ENCODE data around the gene SGCA.
A peak's percentile ranks its signal among the peaks of the same experiment; 100 is the strongest.

Gene SGCA

DNA sequence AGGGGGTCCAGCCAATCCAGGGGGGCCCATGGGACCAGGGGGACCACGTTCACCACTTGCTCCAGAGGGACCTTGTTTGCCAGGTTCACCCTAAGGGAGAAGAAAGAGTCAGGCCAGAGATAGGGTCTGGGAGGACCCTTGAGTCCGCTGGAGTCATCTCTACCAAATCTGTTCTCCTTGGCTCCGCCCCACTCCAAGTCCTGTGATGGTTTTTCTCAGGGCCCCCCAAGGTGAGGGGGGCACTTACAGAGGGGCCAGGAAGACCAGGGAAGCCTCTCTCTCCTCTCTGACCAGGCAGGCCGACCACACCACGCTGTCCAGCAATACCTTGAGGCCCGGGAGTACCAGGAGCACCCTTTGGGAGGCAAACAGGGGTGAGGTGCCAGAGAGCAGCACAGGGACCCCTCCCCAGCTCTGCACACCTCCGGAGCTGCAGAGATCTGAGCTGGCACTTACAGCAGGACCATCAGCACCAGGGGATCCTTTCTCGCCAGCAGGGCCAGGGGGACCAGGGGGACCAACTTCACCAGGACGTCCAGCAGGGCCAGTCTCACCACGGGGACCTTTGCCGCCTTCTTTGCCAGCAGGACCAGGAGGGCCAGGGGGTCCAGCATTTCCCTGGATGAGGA lies 23.2 kb downstream of the SGCA start:
- H3K4me3 ChIP-seq (ENCODE audit: low read length) = no peak overlapping the region
- DNase-seq (ENCODE audit: low read depth, low spot score) = no peak

DNA sequence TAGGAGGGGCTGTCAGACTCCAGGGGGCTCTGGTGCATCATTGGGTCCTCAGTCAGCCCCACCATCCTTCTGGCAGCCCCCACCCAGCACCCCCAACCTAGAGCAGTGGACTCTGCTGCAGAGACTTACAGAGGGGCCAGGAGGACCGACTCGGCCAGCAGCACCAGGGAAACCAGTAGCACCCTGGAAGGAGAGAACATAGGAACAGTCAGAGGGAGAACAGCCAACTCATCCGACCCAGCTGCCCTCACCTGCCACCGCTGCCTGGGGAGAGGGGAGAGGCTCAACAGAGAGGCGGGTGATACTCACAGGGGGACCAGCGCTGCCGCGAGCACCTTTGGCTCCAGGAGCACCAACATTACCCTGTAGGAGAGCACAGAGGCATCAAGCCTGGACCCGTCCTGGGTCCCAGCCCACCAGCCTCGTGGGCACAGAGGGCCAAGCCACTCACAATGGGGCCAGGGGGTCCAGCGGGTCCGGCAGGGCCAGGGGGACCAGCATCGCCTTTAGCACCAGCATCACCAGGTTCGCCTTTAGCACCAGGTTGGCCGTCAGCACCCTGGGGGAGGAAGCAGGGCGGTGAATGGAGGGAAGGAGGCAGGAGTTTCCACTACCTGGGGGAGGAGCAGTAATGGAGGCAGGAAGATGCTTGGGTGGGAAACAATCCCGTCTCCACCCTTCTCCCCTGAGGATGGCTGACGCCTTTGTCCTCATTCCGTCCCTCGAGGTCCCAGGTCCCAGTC lies 23.9 kb downstream of the SGCA start:
- no peak for DNase-seq (ENCODE audit: low read depth, low spot score)
- no peak overlapping the region for H3K4me3 ChIP-seq (ENCODE audit: low read length)

DNA sequence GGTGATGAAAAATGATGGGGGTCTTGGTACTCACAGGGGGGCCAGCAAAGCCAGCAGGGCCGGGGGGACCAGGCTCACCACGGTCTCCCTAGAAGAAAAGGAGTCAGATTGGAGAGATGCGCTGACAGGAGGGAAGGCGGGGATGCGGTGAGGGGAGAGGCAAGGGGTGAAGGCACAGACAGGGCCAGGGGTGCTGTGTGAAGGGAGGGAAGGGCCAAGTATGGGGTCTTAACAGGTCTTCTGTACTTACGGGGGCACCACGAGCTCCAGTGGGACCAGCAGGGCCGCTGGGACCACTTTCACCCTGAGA lies 24.4 kb downstream of the SGCA start:
- H3K4me3 ChIP-seq (ENCODE audit: low read length) = no peak overlapping the region
- DNase-seq (ENCODE audit: low read depth, low spot score) = no peak

GRCh38 chr17:50190603-50191358 lies 25.0 kb downstream of the SGCA start:
- no peak for DNase-seq (ENCODE audit: low read depth, low spot score)
- no peak overlapping the region for H3K4me3 ChIP-seq (ENCODE audit: low read length)

DNA sequence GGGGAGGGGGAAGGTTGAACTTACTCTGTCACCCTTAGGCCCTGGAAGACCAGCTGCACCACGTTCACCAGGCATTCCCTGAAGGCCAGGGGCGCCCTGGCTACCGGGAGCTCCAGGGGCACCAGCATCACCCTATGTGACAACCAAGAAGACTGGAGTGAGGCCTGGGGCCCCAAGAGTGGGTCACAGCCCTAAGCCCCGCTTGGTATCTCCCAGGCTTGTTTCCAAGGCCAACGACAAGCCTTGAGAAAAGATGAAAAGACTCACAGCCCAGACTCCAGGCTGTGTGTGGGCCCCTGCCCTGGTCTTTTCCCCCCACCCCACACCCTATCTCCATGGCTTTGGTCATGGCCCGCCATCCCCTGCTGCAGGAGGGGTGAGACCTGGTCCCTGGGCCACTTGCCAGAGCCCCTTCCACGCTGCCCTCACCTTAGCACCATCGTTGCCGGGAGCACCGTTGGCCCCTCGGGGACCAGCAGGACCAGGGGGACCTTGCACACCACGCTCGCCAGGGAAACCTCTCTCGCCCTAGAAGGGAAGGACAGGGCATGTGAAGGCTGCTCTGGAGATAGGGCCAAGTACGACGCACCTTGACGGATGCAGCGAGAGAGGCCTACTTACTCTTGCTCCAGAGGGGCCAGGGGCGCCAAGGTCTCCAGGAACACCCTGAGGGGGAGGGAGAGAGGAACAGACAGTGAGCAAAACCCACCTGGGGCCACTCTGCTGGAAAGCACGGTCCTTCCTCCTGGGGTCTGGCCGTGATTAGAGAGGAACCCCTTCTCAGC lies 25.7 kb downstream of the SGCA start:
- no peak for DNase-seq (ENCODE audit: low read depth, low spot score)
- no peak overlapping the region for H3K4me3 ChIP-seq (ENCODE audit: low read length)

GRCh38 chr17:50192144-50192617 lies 26.4 kb downstream of the SGCA start:
- DNase-seq (ENCODE audit: low read depth, low spot score) = no peak
- no peak overlapping the region for H3K4me3 ChIP-seq (ENCODE audit: low read length)

DNA sequence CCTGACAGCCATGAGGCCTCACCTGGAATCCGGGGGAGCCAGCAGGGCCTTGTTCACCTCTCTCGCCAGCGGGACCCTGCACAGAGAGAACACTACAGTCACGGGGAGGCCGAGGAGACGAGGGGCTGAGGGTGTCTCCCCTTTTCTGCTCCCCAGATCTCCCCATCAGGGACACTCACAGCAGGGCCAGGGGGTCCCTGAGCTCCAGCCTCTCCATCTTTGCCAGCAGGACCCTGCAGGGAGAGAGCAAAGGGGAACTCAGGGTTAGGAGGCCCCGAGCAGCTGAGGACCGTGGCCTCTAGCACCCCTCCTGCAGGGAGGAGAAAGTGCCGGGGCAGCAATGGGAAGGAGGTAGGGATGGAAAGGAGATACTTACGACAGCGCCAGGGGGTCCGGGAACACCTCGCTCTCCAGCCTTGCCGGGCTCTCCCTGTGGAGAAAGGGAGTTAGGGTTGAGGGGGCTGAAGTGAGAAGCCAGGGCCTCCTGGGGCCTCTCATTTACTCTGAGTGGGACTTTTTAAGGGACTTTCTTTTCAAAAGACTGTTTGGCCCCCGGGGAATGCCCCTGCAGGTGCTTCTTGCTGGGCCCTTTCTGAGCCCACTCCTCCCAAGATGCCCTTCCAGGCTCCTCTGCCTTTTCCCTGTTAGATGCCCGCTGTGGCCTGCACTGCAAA lies 26.9 kb downstream of the SGCA start:
- no peak for DNase-seq (ENCODE audit: low read depth, low spot score)
- H3K4me3 ChIP-seq (ENCODE audit: low read length) = no peak overlapping the region

DNA sequence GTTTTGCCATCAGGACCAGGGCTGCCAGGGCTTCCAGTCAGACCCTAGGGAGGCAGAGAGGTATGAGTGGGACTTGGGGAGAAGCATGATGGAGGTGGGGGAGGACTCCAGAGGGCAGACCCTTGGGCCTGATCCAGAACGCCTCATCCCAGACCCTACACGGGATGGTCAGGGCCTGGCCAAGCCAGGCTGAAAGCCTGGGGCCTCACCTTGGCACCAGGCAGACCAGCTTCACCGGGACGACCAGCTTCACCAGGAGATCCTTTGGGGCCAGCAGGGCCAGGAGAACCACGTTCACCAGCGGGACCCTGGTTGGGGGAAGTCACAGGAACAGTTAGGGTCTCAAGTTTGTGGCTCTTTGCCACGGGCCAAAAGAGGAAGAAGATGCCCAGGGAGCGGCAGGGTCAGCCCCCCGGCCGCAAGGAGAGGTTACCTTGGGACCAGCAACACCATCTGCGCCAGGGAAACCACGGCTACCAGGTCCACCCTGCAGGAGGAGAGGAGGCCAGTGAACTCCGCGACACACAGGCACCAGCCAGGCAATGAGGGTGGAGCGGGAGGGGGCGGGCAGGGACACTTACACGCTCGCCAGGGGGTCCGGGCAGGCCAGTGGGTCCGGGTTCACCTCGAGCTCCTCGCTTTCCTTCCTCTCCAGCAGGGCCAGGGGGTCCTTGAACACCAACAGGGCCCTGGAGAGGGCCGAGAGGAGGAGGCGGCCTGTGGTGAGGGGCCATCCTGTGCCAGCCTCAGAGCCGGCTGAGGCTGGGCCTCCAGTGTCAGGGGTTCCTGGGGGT lies 28.5 kb downstream of the SGCA start:
- H3K4me3 ChIP-seq (ENCODE audit: low read length) = no peak overlapping the region
- no peak for DNase-seq (ENCODE audit: low read depth, low spot score)

- no peak for DNase-seq (ENCODE audit: low read depth, low spot score)
- H3K4me3 ChIP-seq (ENCODE audit: low read length) = no peak overlapping the region
Measured at GRCh38 chr17:50194934-50195865, 29.4 kb downstream of the SGCA start.

GRCh38 chr17:50196036-50196435 lies 30.2 kb downstream of the SGCA start:
- no peak overlapping the region for H3K4me3 ChIP-seq (ENCODE audit: low read length)
- no peak for DNase-seq (ENCODE audit: low read depth, low spot score)

GRCh38 chr17:50196826-50197225 lies 31.0 kb downstream of the SGCA start:
- DNase-seq (ENCODE audit: low read depth, low spot score) = no peak
- no peak overlapping the region for H3K4me3 ChIP-seq (ENCODE audit: low read length)

DNA sequence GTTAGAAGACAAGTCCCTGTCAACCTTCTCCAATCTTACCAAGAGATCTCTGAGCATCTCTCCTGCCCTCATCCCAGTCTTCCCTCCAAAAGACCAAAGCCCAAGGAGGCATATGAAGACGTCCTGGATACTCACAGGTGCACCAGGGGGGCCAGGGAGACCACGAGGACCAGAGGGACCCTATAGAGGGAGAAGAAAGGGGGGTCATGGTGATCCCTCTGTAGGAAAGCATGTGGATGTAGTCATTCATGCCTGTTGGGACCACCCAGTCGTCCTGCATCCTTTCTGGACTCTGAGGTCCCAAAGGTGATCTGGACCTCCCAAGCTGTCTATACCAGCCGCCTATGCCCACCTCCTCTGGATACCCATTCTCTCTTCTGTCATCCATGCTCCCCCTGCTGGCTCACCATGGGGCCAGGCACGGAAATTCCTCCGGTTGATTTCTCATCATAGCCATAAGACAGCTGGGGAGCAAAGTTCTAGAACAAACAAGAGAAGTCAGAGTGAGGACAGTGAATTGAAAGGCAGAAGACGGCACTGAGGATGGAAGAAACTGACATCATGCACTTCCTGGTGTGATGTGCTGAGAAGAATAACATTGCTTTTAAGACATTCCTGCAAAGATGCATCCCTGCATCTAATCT lies 32.3 kb downstream of the SGCA start:
- DNase-seq (ENCODE audit: low read depth, low spot score) = peak; percentile 46
- H3K4me3 ChIP-seq (ENCODE audit: low read length) = no peak overlapping the region

DNA sequence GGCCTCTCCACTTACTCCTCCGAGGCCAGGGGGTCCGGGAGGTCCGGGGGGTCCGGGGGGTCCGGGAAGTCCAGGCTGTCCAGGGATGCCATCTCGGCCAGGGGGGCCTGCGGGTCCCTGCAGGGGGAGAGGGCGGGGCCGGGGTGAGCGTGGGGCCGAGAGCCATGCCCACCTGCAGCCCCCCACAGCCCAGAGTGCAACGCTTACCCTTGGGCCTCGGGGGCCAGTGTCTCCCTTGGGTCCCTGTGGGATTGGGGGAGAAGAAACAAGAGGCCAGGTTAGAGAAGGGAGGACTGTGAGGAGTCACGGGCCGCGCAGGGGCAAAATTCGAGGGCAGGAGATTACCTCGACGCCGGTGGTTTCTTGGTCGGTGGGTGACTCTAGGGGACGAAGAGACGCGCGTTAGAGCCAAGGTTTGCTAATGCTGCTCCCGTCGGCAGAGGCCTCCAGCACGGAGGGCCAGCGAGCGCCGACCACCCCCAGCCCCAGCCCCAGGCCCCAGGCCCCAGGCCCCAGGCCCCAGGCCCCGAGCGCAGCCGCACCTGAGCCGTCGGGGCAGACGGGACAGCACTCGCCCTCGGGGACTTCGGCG lies 33.5 kb downstream of the SGCA start:
- peak overlapping the region; percentile 51 for H3K4me3 ChIP-seq (ENCODE audit: low read length)
- no peak for DNase-seq (ENCODE audit: low read depth, low spot score)

- peak; percentile 79 for DNase-seq (ENCODE audit: low read depth, low spot score)
- H3K4me3 ChIP-seq (ENCODE audit: low read length) = peak overlapping the region; percentile 51
Measured at GRCh38 chr17:50199803-50200456, 34.1 kb downstream of the SGCA start.

DNA sequence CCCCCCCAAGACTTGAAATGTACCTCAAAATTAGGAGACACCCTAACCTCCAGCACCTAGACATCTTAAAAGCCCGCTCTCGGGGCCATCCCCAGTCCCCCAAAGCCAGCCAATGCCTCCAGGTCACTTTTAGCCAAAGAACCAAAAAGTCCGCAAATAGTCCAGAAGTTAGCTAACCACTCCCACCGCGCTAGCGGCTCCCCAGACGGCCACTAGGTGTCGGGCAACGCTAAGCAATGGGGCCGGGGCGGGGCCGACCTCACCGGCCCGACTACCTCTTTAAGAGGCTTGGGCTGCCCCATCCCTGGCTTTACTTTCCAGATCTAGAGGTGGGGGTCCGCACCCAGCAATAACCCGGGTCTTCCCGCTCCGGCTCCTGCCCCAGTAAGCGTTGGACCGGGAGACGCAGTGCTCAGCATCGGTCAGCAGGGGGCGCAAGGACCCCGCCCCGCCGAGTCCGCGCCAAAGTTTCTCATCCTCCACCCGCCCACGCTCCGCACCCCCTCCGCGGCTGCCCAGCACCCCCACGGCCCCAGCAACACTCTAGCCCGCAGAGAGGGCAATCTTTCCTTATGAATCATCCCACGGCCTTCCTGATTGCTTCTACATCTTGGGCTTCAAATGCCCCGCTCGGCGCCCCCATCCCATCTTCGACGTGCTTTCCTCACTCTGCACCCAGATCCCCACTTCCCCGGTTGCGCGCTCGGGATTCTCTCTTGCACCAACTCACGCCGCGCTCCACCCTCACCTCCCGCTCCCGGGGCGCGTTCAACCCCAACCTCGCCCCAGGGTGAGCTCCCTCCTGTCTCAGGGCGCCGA lies 34.9 kb downstream of the SGCA start:
- DNase-seq (ENCODE audit: low read depth, low spot score) = peak; percentile 67
- H3K4me3 ChIP-seq (ENCODE audit: low read length) = peak overlapping the region; percentile 51
